HG03175 (cell line): ENCODE measurements around the gene CHPF.

ENCODE experiments used
- ATAC-seq: cut with Tn5 transposase; IDR thresholded peaks from one replicate; pipeline ENCODE4 v1.9.1; 2021; ENCODE audit warnings: mild to moderate bottlenecking, moderate library complexity; ENCODE audit not compliant: unreplicated experiment

The CHPF gene

GRCh38 chr2:219543596-219544358, at the start of gene CHPF, which contains the start of gene TMEM198:
TSS of gene CHPF (minus strand) at chr2:219543809. CDS start at chr2:219543538, 271 bp downstream.
TSS of gene TMEM198 (plus strand) at chr2:219544028. CDS start at chr2:219544728, 700 bp downstream.
- peak; percentile 76 for ATAC-seq

GRCh38 chr2:219593154-219593553, 49.5 kb upstream of the CHPF start:
- no peak for ATAC-seq

DNA sequence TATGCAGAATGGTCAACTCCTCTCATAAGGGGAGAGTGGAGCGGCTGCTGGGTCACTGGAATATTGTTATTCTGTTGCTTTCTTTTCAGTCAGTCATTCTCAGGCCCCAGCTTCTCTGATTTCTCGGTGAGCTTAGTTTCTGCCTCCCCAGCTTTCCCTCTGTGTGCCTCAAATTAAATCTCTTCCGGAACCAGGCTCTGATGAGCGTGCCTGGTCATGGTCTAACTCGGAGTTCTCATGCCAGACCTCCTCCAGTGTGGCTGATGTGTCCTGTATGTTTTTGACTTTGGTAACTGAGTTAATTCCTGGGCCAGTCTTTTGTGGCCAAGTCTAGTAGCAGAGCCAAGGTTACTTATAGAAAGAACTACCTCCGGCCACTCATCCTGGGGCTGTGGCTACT, 49.1 kb upstream of the CHPF start:
- no peak for ATAC-seq

DNA sequence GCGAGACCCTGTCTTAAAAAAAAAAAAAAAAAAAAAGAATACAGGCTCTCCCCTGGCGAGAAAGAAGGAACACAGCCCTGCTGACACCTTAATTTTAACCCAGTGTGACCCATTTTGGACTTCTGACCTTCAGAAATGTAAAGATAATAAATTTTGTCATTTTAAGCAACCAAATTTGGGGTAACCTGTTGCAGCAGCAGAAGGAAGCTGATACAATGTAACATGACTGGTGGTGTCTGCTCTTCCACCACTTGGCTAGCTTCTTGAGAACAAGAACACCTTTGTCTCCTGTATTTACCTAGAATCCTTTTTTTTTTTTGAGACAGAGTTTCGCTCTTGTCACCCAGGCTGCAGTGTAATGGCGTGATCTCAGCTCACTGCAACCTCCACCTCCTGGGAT, 47.5 kb upstream of the CHPF start:
- ATAC-seq: no peak

DNA sequence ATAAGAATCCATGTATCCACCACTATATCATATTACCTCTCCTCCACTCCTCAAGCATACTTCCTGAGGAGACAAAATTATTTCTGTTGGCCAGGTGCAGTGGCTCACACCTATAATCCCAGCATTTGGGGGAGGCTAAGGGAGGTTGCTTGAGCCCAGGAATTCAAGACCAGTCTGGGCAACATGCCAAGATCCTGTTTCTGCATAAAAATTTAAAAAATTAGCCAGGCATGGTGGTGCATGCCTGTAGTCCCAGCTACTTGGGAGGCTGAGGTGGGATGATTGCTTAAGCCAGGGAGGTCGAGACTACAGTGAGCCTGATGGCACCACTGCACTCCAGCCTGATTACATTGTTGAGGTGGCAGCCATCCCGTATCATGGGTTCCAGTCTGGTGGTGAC, 37.7 kb upstream of the CHPF start:
- ATAC-seq: no peak

DNA sequence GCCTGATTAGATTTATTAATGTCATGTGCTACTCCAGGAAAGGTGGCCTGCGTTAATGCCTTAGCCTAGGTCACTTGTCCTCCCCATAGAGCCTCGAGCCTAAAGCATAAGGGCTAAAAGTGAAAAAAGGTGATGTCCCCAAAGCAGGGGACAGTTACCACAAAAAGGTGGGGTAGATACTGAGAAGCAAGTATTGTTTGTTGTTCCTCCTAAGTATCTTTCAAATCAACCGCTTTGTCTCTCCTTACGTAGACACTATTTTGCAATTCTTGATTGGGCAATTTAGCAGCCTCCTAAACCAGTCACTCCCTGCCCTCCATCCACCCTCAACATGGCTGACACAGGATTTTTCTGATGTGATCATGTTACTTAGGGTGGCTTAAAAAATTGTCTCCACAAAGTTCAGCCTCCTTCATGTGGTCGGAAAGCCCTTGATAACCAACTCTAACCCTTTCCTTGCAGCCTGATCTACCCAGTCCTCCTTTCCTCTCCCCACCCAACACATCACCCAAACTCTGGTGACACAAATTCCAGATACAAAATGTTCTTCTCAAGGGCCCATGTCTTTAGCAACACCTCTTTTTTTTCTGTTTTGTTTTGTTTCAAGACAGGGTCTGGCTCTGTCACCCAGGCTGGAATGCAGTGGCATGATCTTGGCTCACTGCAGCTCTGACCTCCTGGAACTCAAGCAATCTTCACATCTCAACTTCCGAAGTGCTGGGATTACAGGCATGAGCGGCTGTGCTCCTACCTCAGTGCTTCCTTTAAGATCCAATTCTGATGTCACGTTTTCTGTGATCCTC, 35.4 kb upstream of the CHPF start:
- no peak for ATAC-seq

DNA sequence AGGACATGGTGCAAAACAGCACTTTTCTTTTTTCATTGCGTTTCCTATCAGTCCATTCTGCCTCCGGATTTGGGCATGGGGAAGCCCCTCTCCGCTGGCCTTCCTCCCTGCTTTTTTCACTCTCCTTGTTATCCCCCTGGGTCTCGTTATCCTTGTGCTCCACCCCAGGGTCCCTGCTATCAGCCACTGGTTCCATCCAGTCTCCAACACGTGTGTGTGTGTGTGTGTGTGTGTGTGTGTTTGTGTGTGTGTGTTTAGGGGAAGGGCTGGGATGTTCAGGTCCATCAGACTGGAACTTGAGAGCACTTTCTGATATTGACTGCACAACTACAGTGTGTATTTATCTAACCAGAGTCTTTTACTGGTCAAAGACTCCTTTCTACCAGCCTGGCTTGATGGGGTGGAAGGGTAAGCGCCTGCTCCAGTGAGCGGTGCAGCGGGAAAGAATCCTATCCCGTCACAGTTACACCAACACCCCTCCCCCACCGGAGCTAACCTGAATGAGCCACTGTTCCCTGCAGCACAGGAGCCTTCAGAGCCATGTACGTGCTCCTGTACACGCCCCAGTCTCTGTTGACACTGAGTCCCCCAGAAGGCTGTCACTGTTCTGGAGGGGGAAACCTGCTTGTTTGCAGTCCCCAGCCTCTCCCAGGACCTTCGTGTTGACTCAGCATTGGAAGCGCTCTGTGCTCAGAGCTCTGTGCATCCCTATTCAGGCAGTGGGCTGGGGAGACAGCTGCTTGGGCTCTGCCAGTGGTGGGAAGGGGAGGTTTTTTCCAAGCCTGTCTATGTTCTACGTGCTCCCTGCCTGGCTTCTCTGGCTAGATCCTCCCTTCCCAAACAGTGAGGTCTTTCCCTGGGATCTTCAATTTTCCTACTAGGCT, 33.1 kb upstream of the CHPF start:
- ATAC-seq: no peak

DNA sequence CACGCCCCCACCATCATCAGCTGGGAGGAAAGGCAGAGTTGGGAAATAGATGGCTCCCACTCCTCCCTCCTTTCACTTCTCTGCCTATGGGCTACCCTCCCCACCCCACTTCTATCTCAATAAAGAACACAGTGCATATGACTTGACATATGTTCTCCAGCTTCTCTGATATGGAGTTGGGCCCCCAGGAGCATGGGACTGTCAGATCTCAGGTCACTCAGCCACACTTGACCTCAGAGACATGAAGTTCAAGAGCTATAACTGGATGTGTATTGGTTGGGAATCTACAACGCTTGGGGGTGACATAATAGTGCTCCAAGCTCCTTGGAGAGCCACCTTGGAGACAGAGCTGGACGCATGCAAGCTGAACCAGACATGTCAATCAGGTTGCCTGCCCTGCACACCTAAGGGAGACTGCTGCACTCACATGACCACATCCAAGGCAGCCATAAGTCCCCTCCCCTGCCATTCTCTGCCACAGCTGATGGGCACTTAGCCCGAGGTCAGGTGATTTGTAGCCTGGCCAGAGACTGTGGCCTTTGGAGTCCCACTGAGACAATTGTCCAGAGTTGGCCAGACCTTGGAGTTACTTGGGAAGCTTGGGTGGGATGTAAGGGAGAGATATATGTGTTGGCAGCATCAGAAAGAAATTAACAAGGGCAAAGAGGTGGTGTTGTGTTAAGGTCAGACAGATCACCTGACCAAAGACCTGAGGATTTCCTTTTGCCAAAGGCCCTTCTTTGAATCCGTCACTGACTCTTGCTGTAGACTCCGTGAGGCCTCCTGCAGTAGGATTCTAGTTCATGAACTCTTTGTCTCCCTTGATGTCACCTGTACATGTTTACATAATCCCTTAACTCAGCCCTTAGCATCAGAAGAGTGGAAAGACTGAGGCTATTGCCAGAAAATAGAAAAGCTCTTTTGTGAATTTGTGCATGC, 32.2 kb upstream of the CHPF start:
- no peak for ATAC-seq

GRCh38 chr2:219574484-219575311, 31.1 kb upstream of the CHPF start:
- ATAC-seq: no peak

DNA sequence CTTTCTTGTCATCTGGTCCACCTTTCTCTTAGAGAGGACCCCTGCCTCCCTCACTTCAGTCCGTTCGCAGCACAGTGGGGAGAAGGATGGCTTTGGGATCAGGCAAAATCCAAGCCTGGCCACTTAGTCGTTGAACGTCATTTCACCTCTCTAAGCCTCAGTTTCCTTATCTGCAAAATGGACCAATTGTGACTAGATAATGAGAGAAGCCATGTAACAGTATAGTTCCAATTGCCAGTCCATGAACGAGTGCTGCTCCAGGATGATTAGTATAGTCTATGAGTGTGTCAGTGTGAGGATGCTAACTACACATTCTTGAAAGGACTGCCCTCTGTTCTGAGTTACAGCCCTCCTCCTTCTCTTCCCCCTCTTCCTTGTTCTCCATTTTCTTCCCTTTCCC, 29.6 kb upstream of the CHPF start:
- ATAC-seq: no peak

DNA sequence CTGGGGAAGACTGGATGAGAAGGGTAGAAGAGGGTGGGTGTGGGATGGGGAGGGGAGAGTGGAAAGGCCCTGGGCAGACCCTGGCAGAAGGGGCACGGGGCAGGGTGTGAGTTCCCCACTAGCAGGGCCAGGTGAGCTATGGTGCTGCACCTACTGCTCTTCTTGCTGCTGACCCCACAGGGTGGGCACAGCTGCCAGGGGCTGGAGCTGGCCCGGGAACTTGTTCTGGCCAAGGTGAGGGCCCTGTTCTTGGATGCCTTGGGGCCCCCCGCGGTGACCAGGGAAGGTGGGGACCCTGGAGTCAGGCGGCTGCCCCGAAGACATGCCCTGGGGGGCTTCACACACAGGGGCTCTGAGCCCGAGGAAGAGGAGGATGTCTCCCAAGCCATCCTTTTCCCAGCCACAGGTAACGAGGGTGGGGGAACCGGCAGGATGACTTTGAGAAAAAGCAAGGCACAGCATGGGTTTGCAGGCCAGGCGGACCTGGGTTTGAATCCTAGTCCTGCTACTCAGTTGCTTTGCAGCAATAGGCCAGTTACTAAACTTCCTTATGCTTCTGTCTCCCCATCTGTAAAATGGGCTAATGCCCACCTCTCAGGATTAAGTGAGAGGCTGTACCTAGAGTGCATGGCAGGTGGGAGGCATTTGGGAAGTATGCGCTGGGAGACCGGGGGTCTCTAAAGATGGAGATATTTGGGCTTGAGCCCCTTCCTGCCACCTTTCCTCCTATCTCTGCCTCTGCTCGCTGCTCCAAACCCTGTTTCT, 28.8 kb upstream of the CHPF start, which contains the start of gene INHA:
Gene INHA, plus strand, starts transcription at position 74 of the 765 bp plus-strand sequence. Its CDS starts 65 bp downstream, at position 139.
- ATAC-seq: no peak

GRCh38 chr2:219571311-219572236, 28.0 kb upstream of the CHPF start, which contains the start of gene OBSL1:
TSS of gene OBSL1 (minus strand) at chr2:219571539. CDS start at chr2:219571232, 307 bp downstream.
- ATAC-seq: no peak

GRCh38 chr2:219570924-219571310, 27.3 kb upstream of the CHPF start:
- no peak for ATAC-seq

GRCh38 chr2:219570194-219570923, 26.8 kb upstream of the CHPF start:
- ATAC-seq: no peak

GRCh38 chr2:219569635-219570034, 26.0 kb upstream of the CHPF start:
- no peak for ATAC-seq

- no peak for ATAC-seq
Observed at GRCh38 chr2:219569041-219569440, 25.4 kb upstream of the CHPF start.
